ENCODE data around the gene FBXO42. TPM values are rescaled to one million over a fixed set of nuclear protein-coding genes. Genes with fewer than 3 reads are reported as not detected.
"Not testable (repeated sequence)": the region's sequence is repeated elsewhere in the genome, so short reads cannot be mapped to it uniquely, and the experiment has no call there.

Gene FBXO42
- total and polyA plus RNA-seq, 5 donors from 2014 or later, result 13.5 to 23.2 (median 21.7) TPM

- H3K9me3 ChIP-seq (ENCODE audit: control insufficient read depth in 2 of 2, low read length in 2 of 2), result no peaks in the 10 kb centered on the region
- H3K27me3 ChIP-seq (ENCODE audit: control insufficient read depth, insufficient read depth, low read length), result no peaks in the 10 kb centered on the region
- H3K4me1 Mint-ChIP-seq, result peaks cover 38 to 63% (median 51%) of the 10 kb centered on the region in 4 donors
- peaks cover 0 to 1% (median 0%) of the 10 kb centered on the region in 7 donors for H3K9me3 Mint-ChIP-seq
- H3K36me3 ChIP-seq (ENCODE audit: control insufficient read depth, insufficient read depth, low read length), result peaks cover 5% of the 10 kb centered on the region
- H3K4me3 ChIP-seq (ENCODE audit: low read depth, low read length), result no peak overlapping the region
- no peaks in the 10 kb centered on the region for H3K27me3 Mint-ChIP-seq
- no peak for ATAC-seq (ENCODE audit: low read depth in 2 of 2)
- H3K4me1 ChIP-seq (ENCODE audit: control insufficient read depth, insufficient read depth, low read length, poor library complexity, severe bottlenecking), result peaks cover 56% of the 10 kb centered on the region
- peak overlapping the region in 3 of 4 donors; percentile 97 to 98 (median 97) for H3K4me3 Mint-ChIP-seq
- H3K36me3 Mint-ChIP-seq, result peaks cover 13% of the 10 kb centered on the region
- H3K27ac ChIP-seq (ENCODE audit: insufficient read depth, low read length, poor library complexity, severe bottlenecking), result no peak overlapping the region
- no peak for DNase-seq
- H3K27ac Mint-ChIP-seq, result no peak overlapping the region
Observed at GRCh38 chr1:16369821-16370220, 17.5 kb upstream of the FBXO42 start.

GRCh38 chr1:16367968-16368890 lies 15.9 kb upstream of the FBXO42 start:
- Mint-ChIP-seq H3K9me3 (peaks cover 0 to 1% (median 0%) of the 10 kb centered on the region in 7 donors), H3K27me3 (peaks cover 4% of the 10 kb centered on the region), H3K36me3 (peaks cover 6% of the 10 kb centered on the region), H3K4me3 (peak overlapping the region; percentile 97 to 98 (median 97)), H3K4me1 (peaks cover 30 to 57% (median 46%) of the 10 kb centered on the region in 4 donors), H3K27ac (peak overlapping the region; percentile 98 to 99 (median 99))
- ATAC-seq (ENCODE audit: low read depth in 2 of 2) (no peak), DNase-seq (peak in 1 of 3 donors; percentile 45)
- Histone ChIP-seq H3K36me3 (ENCODE audit: control insufficient read depth, insufficient read depth, low read length) (peaks cover 2% of the 10 kb centered on the region), H3K4me1 (ENCODE audit: control insufficient read depth, insufficient read depth, low read length, poor library complexity, severe bottlenecking) (peaks cover 49% of the 10 kb centered on the region), H3K9me3 (ENCODE audit: control insufficient read depth in 2 of 2, low read length in 2 of 2) (no peaks in the 10 kb centered on the region), H3K4me3 (ENCODE audit: low read depth, low read length) (peak overlapping the region; percentile 99), H3K27me3 (ENCODE audit: control insufficient read depth, insufficient read depth, low read length) (no peaks in the 10 kb centered on the region), H3K27ac (ENCODE audit: insufficient read depth, low read length, poor library complexity, severe bottlenecking) (peak overlapping the region; percentile 100)

- H3K36me3 ChIP-seq (ENCODE audit: control insufficient read depth, insufficient read depth, low read length), result no peaks in the 10 kb centered on the region
- H3K9me3 ChIP-seq (ENCODE audit: control insufficient read depth in 2 of 2, low read length in 2 of 2), result no peaks in the 10 kb centered on the region
- ATAC-seq (ENCODE audit: low read depth in 2 of 2) (peak; percentile 66 to 68), DNase-seq (peak; percentile 76 to 93 (median 90))
- peak overlapping the region; percentile 97 to 98 (median 97) for H3K4me3 Mint-ChIP-seq
- H3K27me3 ChIP-seq (ENCODE audit: control insufficient read depth, insufficient read depth, low read length), result no peaks in the 10 kb centered on the region
- H3K27ac Mint-ChIP-seq, result peak overlapping the region; percentile 98 to 99 (median 99)
- no peaks in the 10 kb centered on the region for H3K36me3 Mint-ChIP-seq
- peak overlapping the region; percentile 99 for H3K4me3 ChIP-seq (ENCODE audit: low read depth, low read length)
- peaks cover 25 to 52% (median 42%) of the 10 kb centered on the region in 4 donors for H3K4me1 Mint-ChIP-seq
- H3K4me1 ChIP-seq (ENCODE audit: control insufficient read depth, insufficient read depth, low read length, poor library complexity, severe bottlenecking), result peaks cover 44% of the 10 kb centered on the region
- H3K27ac ChIP-seq (ENCODE audit: insufficient read depth, low read length, poor library complexity, severe bottlenecking), result peak overlapping the region; percentile 100
- H3K27me3 Mint-ChIP-seq, result peaks cover 6% of the 10 kb centered on the region
- H3K9me3 Mint-ChIP-seq, result no peaks in the 10 kb centered on the region
Observed at GRCh38 chr1:16367258-16367967, 15.1 kb upstream of the FBXO42 start.

GRCh38 chr1:16366722-16367257 lies 14.5 kb upstream of the FBXO42 start, which contains the start of gene SZRD1:
Gene SZRD1, plus strand, starts transcription at chr1:16367242. Its CDS starts 16 bp downstream, at chr1:16367258.
- Histone ChIP-seq H3K27me3 (ENCODE audit: control insufficient read depth, insufficient read depth, low read length) (no peaks in the 10 kb centered on the region), H3K36me3 (ENCODE audit: control insufficient read depth, insufficient read depth, low read length) (no peaks in the 10 kb centered on the region), H3K9me3 (ENCODE audit: control insufficient read depth in 2 of 2, low read length in 2 of 2) (no peaks in the 10 kb centered on the region), H3K27ac (ENCODE audit: insufficient read depth, low read length, poor library complexity, severe bottlenecking) (peak within 1 kb of the TSS; percentile 100), H3K4me1 (ENCODE audit: control insufficient read depth, insufficient read depth, low read length, poor library complexity, severe bottlenecking) (peaks cover 39% of the 10 kb centered on the region), H3K4me3 (ENCODE audit: low read depth, low read length) (peak within 1 kb of the TSS; percentile 99)
- H3K4me3 Mint-ChIP-seq, result peak within 1 kb of the TSS; percentile 97 to 98 (median 97)
- H3K4me1 Mint-ChIP-seq, result peaks cover 19 to 46% (median 37%) of the 10 kb centered on the region in 4 donors
- H3K27me3 Mint-ChIP-seq, result peaks cover 6% of the 10 kb centered on the region
- H3K27ac Mint-ChIP-seq, result peak within 1 kb of the TSS; percentile 98 to 99 (median 99)
- H3K36me3 Mint-ChIP-seq, result no peaks in the 10 kb centered on the region
- no peaks in the 10 kb centered on the region for H3K9me3 Mint-ChIP-seq
- ATAC-seq (ENCODE audit: low read depth in 2 of 2), result peak; percentile 89 to 92
- DNase-seq, result peak; percentile 95 to 100 (median 97)

- not testable (repeated sequence) for H3K36me3 Mint-ChIP-seq; H3K27me3 Mint-ChIP-seq; H3K36me3 ChIP-seq (ENCODE audit: control insufficient read depth, insufficient read depth, low read length); ATAC-seq (ENCODE audit: low read depth in 2 of 2); H3K4me3 ChIP-seq (ENCODE audit: low read depth, low read length); H3K27me3 ChIP-seq (ENCODE audit: control insufficient read depth, insufficient read depth, low read length); H3K9me3 ChIP-seq (ENCODE audit: control insufficient read depth in 2 of 2, low read length in 2 of 2); H3K27ac Mint-ChIP-seq; H3K4me3 Mint-ChIP-seq; H3K27ac ChIP-seq (ENCODE audit: insufficient read depth, low read length, poor library complexity, severe bottlenecking); DNase-seq; H3K9me3 Mint-ChIP-seq
- peaks cover 13 to 34% (median 30%) of the 10 kb centered on the region in 4 donors for H3K4me1 Mint-ChIP-seq
- peaks cover 25% of the 10 kb centered on the region for H3K4me1 ChIP-seq (ENCODE audit: control insufficient read depth, insufficient read depth, low read length, poor library complexity, severe bottlenecking)
Observed at GRCh38 chr1:16365146-16365498, 12.8 kb upstream of the FBXO42 start.

- Mint-ChIP-seq H3K36me3 (no peaks in the 10 kb centered on the region), H3K4me1 (peaks cover 0 to 12% (median 4%) of the 10 kb centered on the region in 4 donors), H3K4me3 (no peak overlapping the region), H3K27ac (peak overlapping the region in 1 of 3 donors; percentile 26), H3K27me3 (no peaks in the 10 kb centered on the region), H3K9me3 (no peaks in the 10 kb centered on the region)
- no peaks in the 10 kb centered on the region for H3K36me3 ChIP-seq (ENCODE audit: control insufficient read depth, insufficient read depth, low read length)
- H3K27me3 ChIP-seq (ENCODE audit: control insufficient read depth, insufficient read depth, low read length), result no peaks in the 10 kb centered on the region
- DNase-seq (no peak), ATAC-seq (ENCODE audit: low read depth in 2 of 2) (no peak)
- H3K4me3 ChIP-seq (ENCODE audit: low read depth, low read length), result no peak overlapping the region
- no peak overlapping the region for H3K27ac ChIP-seq (ENCODE audit: insufficient read depth, low read length, poor library complexity, severe bottlenecking)
- H3K9me3 ChIP-seq (ENCODE audit: control insufficient read depth in 2 of 2, low read length in 2 of 2), result no peaks in the 10 kb centered on the region
- peaks cover 8% of the 10 kb centered on the region for H3K4me1 ChIP-seq (ENCODE audit: control insufficient read depth, insufficient read depth, low read length, poor library complexity, severe bottlenecking)
Observed at GRCh38 chr1:16356867-16357266, 4.6 kb upstream of the FBXO42 start.

DNA sequence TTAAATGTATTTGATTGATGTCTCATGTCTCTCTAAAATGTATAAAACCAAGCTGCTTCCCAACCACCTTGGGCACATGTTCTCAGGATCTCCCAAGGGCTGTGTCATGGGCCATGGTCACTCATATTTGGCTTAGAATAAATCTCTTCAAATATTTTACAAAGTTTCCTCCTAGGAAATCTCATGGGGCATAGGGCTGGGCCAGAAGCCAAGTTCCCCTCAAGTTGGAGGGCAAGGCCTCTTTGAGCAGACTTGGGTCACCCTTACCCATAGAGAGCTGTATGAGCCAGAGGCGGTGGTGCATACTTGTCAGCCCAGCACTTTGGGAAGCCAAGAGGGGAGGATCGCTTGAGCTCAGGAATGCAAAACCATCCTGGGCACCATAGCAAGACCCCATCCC lies 2.3 kb upstream of the FBXO42 start:
- no peaks in the 10 kb centered on the region for H3K36me3 ChIP-seq (ENCODE audit: control insufficient read depth, insufficient read depth, low read length)
- H3K36me3 Mint-ChIP-seq, result no peaks in the 10 kb centered on the region
- H3K4me3 ChIP-seq (ENCODE audit: low read depth, low read length), result no peak overlapping the region
- no peaks in the 10 kb centered on the region for H3K9me3 Mint-ChIP-seq
- no peak for DNase-seq
- H3K27me3 ChIP-seq (ENCODE audit: control insufficient read depth, insufficient read depth, low read length), result no peaks in the 10 kb centered on the region
- peak overlapping the region; percentile 21 to 88 (median 51) for H3K4me3 Mint-ChIP-seq
- peaks cover 12 to 33% (median 16%) of the 10 kb centered on the region in 4 donors for H3K4me1 Mint-ChIP-seq
- no peak overlapping the region for H3K27ac ChIP-seq (ENCODE audit: insufficient read depth, low read length, poor library complexity, severe bottlenecking)
- no peaks in the 10 kb centered on the region for H3K27me3 Mint-ChIP-seq
- no peaks in the 10 kb centered on the region for H3K9me3 ChIP-seq (ENCODE audit: control insufficient read depth in 2 of 2, low read length in 2 of 2)
- H3K4me1 ChIP-seq (ENCODE audit: control insufficient read depth, insufficient read depth, low read length, poor library complexity, severe bottlenecking), result peaks cover 30% of the 10 kb centered on the region
- H3K27ac Mint-ChIP-seq, result no peak overlapping the region
- no peak for ATAC-seq (ENCODE audit: low read depth in 2 of 2)

All from CD4-positive, CD25-positive, alpha-beta regulatory T cell (primary cell).